ENCODE data around the gene GPC6. TPM values are rescaled to one million over a fixed set of nuclear protein-coding genes. Genes with fewer than 3 reads are reported as not detected.

Gene GPC6
- total RNA-seq, 1 experiment from 2014 or later, result not detected

DNA sequence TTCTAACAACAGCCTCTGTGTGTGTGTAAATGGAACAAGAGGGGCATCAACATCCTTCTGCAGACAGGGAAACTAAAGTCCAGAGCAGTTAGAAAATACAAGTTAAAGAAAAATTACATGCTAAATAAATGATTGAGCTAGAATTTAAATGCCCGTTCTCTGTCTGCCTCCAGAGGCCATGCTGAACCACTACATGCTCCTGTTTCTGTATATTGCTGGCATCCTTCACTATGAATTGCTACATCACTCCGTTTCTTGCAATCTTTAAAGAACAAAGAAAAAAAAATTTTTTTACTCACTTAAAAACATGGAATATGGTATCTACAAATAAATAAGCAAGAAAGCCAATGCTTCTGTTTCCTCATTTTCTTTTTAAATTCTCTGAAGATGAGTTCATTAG is 1205.0 kb downstream of the GPC6 start:
- H3K79me2 ChIP-seq (ENCODE audit: low read depth), result no peaks in the 10 kb centered on the region
- no peak for DNase-seq
- ChIA-PET POLR2A (ENCODE audit: unreplicated experiment) (no interaction called here), CTCF (no interaction called here)
- no peaks in the 10 kb centered on the region for H3K9me2 ChIP-seq (ENCODE audit: insufficient read depth)
- H3K9me3 ChIP-seq (ENCODE audit: insufficient read depth, low read depth), result no peaks in the 10 kb centered on the region
- BruUV-seq (replicated peaks), result no TSS peak
- H2AFZ ChIP-seq, result no peak overlapping the region
- no peak overlapping the region for H3K4me3 ChIP-seq
- H3K4me2 ChIP-seq, result no peak overlapping the region
- H3K27ac ChIP-seq, result no peak overlapping the region
- no peaks in the 10 kb centered on the region for H4K20me1 ChIP-seq (ENCODE audit: insufficient read depth)
- no peaks in the 10 kb centered on the region for H3K36me3 ChIP-seq (ENCODE audit: low read depth)
- intact Hi-C loops (cut with micrococcal nuclease; ENCODE audit: unreplicated experiment), result no loop called here
- H3F3A ChIP-seq (ENCODE audit: insufficient read depth, low read depth), result no peaks in the 10 kb centered on the region
- H3K4me1 ChIP-seq (replicated peaks; ENCODE audit: insufficient read depth), result no peaks in the 10 kb centered on the region
- H3K27me3 ChIP-seq (ENCODE audit: insufficient read depth, low read depth), result no peaks in the 10 kb centered on the region
- TF ChIP-seq, protein P1, sequence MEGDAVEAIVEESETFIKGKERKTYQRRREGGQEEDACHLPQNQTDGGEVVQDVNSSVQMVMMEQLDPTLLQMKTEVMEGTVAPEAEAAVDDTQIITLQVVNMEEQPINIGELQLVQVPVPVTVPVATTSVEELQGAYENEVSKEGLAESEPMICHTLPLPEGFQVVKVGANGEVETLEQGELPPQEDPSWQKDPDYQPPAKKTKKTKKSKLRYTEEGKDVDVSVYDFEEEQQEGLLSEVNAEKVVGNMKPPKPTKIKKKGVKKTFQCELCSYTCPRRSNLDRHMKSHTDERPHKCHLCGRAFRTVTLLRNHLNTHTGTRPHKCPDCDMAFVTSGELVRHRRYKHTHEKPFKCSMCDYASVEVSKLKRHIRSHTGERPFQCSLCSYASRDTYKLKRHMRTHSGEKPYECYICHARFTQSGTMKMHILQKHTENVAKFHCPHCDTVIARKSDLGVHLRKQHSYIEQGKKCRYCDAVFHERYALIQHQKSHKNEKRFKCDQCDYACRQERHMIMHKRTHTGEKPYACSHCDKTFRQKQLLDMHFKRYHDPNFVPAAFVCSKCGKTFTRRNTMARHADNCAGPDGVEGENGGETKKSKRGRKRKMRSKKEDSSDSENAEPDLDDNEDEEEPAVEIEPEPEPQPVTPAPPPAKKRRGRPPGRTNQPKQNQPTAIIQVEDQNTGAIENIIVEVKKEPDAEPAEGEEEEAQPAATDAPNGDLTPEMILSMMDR (conservative IDR thresholded peaks at IDR 0.05), result no peak
- TF ChIP-seq EZH2 (IDR thresholded peaks at IDR 0.05; ENCODE audit: low read depth), result no peak

DNA sequence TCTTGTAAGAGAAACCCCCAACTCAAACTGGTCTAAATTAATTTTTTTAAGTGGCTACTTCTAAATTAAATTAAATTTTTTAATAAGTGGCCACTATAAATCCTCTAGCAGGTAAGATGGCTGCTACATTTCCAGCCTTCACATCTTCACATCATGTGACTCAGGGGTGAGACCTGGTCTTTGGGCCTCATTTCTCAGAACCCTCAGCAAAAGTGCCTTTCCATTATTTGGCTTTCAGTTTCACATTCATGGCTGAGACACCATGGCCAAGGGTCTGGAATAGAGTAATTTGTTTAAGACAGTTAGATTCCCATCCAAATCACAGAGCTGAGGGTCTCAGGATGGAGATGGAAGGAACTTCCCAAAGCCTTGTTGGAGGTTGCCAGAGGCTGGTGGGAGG is 1205.4 kb downstream of the GPC6 start:
- Histone ChIP-seq H3K4me2 (no peak overlapping the region), H3K27me3 (ENCODE audit: insufficient read depth, low read depth) (no peaks in the 10 kb centered on the region), H3K4me3 (no peak overlapping the region), H3K4me1 (replicated peaks; ENCODE audit: insufficient read depth) (no peaks in the 10 kb centered on the region), H3K36me3 (ENCODE audit: low read depth) (no peaks in the 10 kb centered on the region), H3K9me2 (ENCODE audit: insufficient read depth) (no peaks in the 10 kb centered on the region), H3K9me3 (ENCODE audit: insufficient read depth, low read depth) (no peaks in the 10 kb centered on the region), H3K79me2 (ENCODE audit: low read depth) (no peaks in the 10 kb centered on the region), H4K20me1 (ENCODE audit: insufficient read depth) (no peaks in the 10 kb centered on the region), H3F3A (ENCODE audit: insufficient read depth, low read depth) (no peaks in the 10 kb centered on the region), H2AFZ (no peak overlapping the region), H3K27ac (no peak overlapping the region)
- no TSS peak for BruUV-seq (replicated peaks)
- no peak for DNase-seq
- ChIA-PET CTCF (no interaction called here), POLR2A (ENCODE audit: unreplicated experiment) (no interaction called here)
- intact Hi-C loops (cut with micrococcal nuclease; ENCODE audit: unreplicated experiment), result no loop called here
- TF ChIP-seq EZH2 (IDR thresholded peaks at IDR 0.05; ENCODE audit: low read depth), result no peak
- TF ChIP-seq, protein P1 (conservative IDR thresholded peaks at IDR 0.05), result no peak

DNA sequence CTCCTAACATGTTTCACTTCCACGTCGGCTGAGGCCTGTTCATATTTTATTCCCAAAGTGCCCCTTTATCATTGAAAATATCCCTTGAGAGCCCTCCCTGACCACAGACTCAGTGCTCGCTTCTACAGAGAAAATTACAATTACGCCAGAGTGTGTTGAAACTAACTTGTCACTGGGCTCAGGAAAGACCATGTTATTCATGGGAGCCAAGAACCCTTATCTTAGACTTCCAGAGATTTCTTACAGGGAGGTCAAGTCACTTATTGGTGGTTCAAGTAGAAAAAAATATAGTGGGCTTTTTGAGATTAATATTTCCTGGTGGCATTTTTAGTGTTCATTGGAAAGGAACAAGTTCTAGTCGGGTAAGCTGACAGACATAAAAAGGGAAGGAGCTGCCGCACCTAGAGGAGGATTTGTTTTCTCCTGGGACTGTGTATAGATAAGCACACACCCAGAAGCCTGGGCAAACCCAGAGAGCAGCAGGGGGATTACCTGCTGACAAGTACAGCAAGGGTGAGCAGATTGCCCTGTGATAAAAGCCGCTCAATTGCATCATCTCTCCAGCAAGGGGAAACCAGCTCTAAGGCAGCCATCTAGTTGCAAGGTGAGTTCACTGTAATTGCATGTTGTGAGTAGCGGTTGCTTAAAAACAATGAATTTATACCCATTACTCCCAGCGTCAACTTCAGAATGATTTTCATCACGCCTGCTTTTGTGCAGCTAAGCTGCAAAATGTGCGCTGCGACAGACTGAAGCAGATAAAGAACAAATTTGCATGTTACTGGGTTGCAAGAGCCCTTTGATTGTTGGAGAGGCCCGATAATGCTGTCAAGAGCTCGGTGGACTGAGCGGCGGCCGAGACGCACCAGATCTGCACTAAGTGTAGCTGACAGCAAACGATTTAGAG is 1206.7 kb downstream of the GPC6 start:
- no peak for DNase-seq
- Histone ChIP-seq H3K9me2 (ENCODE audit: insufficient read depth) (no peaks in the 10 kb centered on the region), H3K27me3 (ENCODE audit: insufficient read depth, low read depth) (no peaks in the 10 kb centered on the region), H2AFZ (no peak overlapping the region), H3K9me3 (ENCODE audit: insufficient read depth, low read depth) (no peaks in the 10 kb centered on the region), H3F3A (ENCODE audit: insufficient read depth, low read depth) (no peaks in the 10 kb centered on the region), H3K79me2 (ENCODE audit: low read depth) (no peaks in the 10 kb centered on the region), H3K4me1 (replicated peaks; ENCODE audit: insufficient read depth) (no peaks in the 10 kb centered on the region), H3K27ac (no peak overlapping the region), H3K36me3 (ENCODE audit: low read depth) (no peaks in the 10 kb centered on the region), H3K4me2 (no peak overlapping the region), H4K20me1 (ENCODE audit: insufficient read depth) (no peaks in the 10 kb centered on the region), H3K4me3 (no peak overlapping the region)
- ChIA-PET POLR2A (ENCODE audit: unreplicated experiment) (no interaction called here), CTCF (no interaction called here)
- BruUV-seq (replicated peaks), result no TSS peak
- intact Hi-C loops (cut with micrococcal nuclease; ENCODE audit: unreplicated experiment), result no loop called here
- no peak for TF ChIP-seq EZH2 (IDR thresholded peaks at IDR 0.05; ENCODE audit: low read depth)
- TF ChIP-seq, protein P1 (conservative IDR thresholded peaks at IDR 0.05), result no peak
